Left lobe of liver (tissue), 1 donor: ENCODE data around the gene NFXL1. TPM values are rescaled to one million over a fixed set of nuclear protein-coding genes. Genes with fewer than 3 reads are reported as not detected.

Experiments
- total RNA-seq: library from RNA; stranded (reverse); gene quantifications from one replicate; pipeline ENCODE4 v1.2.1, GENCODE V29; 2021
- donor health status: DM: no; HTN: yes; CAD: no.

NFXL1 gene
- total RNA-seq, 1 donor from 2014 or later, result 5.7 TPM

Other genes starting within 250 kb of the NFXL1 start
- 0.20 TPM for gene CORIN, start 76.5 kb downstream of the NFXL1 start, total RNA-seq
- gene CNGA1, start 102.1 kb upstream of the NFXL1 start, total RNA-seq, result 13.7 TPM
- gene NIPAL1, start 102.2 kb upstream of the NFXL1 start, total RNA-seq, result 11.6 TPM
- gene TXK, start 219.7 kb upstream of the NFXL1 start, total RNA-seq, result 1.1 TPM